Measurements from ENCODE around the gene IL1RAPL2.

GRCh38 chrX:105273326-105273725, 707.3 kb downstream of the IL1RAPL2 start:
- TF ChIP-seq CREB5 (CRISPR knock-in tag; IDR thresholded peaks at IDR 0.05; ENCODE audit: low read depth), result no peak
- TF ChIP-seq CSDC2 (CRISPR knock-in tag; IDR thresholded peaks at IDR 0.05), result no peak
- TF ChIP-seq ZFP30 (CRISPR knock-in tag; IDR thresholded peaks at IDR 0.05), result no peak
- no peak for TF ChIP-seq TSHZ2 (CRISPR knock-in tag; IDR thresholded peaks at IDR 0.05)
- no peak for TF ChIP-seq RARB (CRISPR knock-in tag; IDR thresholded peaks at IDR 0.05)
- no peak for TF ChIP-seq ZC3H10 (CRISPR knock-in tag; IDR thresholded peaks at IDR 0.05)
- TF ChIP-seq ISL1 (CRISPR knock-in tag; IDR thresholded peaks at IDR 0.05), result no peak
- no peak for TF ChIP-seq ZNF70 (CRISPR knock-in tag; IDR thresholded peaks at IDR 0.05)
- TF ChIP-seq TOX (CRISPR knock-in tag; IDR thresholded peaks at IDR 0.05; ENCODE audit: borderline replicate concordance), result no peak
- no peak for TF ChIP-seq SNAI2 (CRISPR knock-in tag; IDR thresholded peaks at IDR 0.05)
- no peak for TF ChIP-seq ZNF8 (CRISPR knock-in tag; IDR thresholded peaks at IDR 0.05)
